GM19351 (cell line): ENCODE measurements around the gene TUBA4B.
"Not testable (repeated sequence)": the region's sequence is repeated elsewhere in the genome, so short reads cannot be mapped to it uniquely, and the experiment has no call there.

Experiments used
- ATAC-seq: cut with Tn5 transposase; IDR thresholded peaks from one replicate; pipeline ENCODE4 v1.9.1; 2021; ENCODE audit warnings: mild to moderate bottlenecking, moderate library complexity; ENCODE audit not compliant: unreplicated experiment

The TUBA4B gene

DNA sequence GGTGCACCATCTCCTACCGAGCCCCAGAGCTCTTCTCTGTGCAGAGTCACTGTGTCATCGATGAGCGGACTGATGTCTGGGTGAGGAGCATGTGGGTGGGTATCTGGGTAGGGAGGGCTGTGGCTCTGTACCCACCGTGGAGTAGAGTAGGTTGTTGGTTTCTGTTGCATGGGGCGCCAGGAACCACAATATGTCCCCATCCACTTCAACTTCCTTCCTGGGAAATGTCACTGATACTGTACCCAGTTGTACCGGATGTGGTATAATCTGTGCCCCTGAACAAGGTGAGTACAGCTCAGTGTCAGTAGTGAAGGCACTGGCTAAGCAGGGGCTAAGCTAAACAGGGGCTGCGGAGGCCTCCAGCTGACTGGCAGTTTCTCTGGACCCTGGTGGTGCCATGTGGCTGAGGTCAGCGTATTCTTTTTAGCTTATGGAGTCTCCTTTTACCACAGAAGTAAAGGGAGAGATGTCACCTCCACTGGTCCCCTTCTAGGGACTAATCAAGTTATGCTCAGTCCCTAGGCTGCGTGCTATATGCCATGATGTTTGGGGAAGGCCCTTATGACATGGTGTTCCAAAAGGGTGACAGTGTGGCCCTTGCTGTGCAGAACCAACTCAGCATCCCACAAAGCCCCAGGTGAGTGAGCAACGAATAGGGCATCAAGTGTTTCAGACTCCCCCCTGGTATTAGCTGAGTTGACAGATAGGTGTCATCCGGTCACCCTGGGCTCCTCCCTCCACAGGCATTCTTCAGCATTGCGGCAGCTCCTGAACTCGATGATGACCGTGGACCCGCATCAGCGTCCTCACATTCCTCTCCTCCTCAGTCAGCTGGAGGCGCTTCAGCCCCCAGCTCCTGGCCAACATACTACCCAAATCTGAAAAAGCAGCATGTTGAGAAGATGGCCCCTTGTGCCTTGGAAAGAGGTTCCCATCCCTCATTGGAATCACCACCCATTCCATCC is 5.1 kb upstream of the TUBA4B start:
- no peak for ATAC-seq

- no peak for ATAC-seq
These were observed 4.2 kb upstream of the TUBA4B start for GRCh38 chr2:219248845-219249202.

- no peak for ATAC-seq
These were observed 3.7 kb upstream of the TUBA4B start for GRCh38 chr2:219249203-219249980.

DNA sequence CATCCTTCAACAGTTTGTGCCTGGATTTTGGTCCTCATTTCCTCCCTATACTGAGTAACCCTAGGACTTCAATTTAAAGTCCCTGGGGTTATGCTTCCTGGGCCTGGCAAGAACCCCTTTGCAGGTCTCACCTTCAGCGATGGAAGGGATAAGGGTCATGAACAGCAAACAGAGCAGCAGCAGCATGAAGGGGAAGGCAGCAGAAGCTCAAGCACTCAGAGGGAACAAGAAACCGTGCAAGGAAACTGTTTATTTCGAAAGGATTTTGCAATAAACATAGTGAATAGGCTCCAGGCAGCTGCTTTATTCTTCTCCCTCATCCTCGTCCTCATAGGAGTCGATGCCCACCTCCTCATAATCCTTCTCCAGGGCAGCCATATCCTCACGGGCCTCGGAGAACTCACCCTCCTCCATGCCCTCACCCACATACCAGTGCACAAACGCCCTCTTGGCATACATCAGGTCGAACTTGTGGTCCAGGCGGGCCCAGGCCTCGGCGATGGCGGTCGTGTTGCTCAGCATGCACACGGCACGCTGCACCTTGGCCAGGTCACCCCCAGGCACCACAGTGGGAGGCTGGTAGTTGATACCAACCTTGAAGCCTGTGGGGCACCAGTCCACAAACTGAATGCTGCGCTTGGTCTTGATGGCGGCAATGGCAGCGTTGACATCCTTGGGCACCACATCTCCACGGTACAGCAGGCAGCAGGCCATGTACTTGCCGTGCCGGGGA is 2.8 kb upstream of the TUBA4B start:
- ATAC-seq: no peak

- ATAC-seq: no peak
These were observed 1.4 kb upstream of the TUBA4B start for GRCh38 chr2:219251656-219252055.

DNA sequence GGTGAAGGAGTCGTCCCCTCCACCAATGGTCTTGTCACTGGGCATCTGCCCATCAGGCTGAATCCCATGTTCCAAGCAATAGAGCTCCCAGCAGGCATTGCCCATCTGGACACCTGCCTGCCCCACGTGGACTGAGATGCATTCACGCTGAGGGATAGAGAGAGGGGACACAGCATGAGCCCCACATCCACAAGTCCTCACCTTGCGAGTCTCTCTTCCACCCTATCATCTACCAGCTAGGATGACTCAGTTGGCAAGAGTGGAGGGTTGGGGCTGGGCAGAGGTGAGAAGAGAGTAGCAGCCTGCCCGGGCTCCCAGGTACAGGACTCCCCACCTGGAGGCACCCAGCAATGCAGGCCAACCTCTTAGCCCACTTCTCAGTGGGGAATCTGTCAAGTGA is 959 bp upstream of the TUBA4B start:
- no peak for ATAC-seq

- ATAC-seq: no peak
These were observed 508 bp upstream of the TUBA4B start for GRCh38 chr2:219252570-219252899.

- ATAC-seq: peak; percentile 56
These were observed 928 bp downstream of the TUBA4B start, which contains the start of gene TUBA4A for GRCh38 chr2:219253753-219254589. TUBA4A (minus strand) TSS chr2:219253918; CDS start chr2:219253858, 60 bp downstream.

DNA sequence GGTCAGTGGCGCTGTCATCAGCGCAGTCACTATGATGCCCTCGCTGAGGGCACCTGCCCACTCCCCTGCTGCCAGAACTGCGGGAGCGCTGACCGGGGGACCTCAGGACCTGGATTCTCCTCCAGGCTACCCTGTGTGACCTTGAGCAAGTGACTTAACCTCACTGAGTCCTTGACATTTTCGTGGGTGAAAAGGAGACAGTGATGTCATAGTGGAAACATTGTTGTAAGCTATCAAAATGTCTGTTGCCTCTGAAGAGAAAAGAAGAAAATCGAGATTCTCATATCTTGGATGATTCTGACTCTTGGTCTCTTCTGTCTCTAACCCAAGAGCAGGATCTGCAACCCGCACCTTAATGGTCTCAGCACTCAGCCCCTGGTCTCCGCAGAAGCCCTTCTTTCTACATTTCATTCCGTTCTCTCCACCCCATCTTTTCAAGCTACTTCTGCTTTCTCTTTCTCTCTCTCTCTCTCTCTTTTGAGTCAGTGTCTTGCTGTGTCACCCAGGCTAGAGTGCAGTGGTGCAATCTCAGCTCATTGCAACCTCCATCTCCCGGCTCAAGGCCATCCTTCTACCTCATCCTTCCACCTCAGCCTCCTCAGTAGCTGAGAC is 1.7 kb downstream of the TUBA4B start:
- peak; percentile 32 for ATAC-seq

DNA sequence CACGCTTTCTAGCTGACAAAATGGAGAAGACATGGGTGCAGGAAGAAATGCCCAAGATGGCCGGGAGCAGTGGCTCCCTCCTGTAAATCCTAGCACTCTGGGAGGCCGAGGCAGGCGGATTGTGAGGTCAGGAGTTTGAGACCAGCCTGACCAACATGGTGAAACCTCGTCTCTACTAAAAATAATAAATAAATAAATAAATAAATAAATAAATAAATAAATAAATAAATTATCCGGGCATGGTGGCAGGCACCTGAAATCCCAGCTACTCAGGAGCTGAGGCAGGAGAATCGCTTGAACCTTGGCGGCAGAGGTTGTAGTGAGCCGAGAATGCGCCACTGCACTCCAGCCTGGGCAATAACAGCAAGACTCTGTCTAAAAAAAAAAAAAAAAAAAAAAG is 5.9 kb downstream of the TUBA4B start:
- not testable (repeated sequence) for ATAC-seq

DNA sequence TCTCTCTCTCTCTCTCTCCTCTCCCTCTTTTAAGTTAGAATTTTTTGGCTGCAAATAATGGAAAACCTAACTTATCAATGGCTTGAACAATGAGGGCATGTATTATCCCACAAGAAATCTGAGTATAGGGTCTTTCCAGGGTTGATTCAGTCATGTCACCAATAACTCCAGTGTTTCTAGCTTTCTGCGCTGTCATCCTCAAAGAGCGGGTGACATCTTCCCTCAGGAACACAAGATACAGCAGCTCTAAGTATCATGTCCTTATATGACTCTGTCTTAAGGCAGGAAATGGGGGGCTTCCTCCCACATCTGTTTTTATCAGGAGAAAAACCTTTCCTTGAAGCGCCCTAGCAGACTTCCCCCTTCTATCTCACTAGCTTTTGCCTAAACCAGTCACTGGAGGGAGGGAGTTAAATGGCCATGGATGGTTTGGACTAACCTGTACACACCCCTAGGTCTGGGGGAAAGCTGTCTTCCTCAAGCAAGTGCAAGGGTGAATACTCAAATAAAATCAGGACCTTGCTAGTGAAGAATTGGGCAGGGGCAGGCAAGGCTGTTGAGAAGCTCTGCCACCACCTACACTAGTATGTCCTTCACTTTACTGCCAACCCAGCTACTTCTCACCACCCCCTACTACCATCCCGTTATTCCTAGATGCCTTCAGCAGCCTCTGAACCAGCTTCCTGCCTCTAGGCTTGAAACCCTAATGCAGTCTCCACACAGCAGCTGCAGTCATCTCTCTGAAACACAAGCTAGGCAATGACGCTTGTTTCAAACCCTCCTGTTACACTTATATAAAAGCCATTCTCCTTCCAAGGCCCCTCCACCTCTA is 8.2 kb downstream of the TUBA4B start:
- ATAC-seq: no peak

DNA sequence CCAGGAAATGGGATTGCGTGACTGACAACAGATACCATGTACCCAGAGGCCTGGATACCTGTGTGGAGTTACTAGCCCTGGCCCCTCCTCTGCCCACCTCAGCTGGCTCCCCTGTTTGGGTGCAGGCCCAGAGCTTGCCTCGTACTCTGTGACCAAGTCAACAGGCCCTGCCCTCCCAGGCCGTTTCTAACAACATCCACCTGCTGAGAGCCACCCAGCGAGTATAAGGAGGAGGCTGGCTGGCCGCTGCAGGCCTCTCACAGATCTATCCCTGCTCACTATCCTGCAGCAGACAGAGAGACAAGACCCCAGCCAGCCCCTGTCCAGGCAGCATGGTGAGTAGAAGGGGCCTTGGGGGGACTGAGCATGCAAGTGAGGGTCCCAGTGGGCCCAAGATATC is 13.2 kb downstream of the TUBA4B start:
- ATAC-seq: no peak

DNA sequence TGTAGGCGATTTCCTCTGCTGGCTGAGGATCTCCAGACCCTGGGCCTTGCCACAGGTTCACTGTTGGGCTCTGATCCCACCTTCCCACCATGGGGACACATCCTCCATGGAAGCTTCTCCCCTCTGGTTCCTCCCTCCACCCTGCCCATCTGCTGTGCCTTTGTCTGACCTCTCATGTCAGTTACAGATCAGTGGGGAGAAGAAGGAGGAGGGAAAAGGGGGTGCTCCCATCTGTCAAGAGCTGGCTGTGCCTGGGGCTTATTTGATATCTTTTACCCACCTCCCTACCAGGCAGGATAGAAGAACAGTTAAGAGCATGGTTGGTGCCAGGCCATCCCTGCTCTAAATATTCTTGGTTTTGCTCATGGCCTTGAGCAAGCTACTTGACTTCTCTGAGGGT is 13.8 kb downstream of the TUBA4B start:
- ATAC-seq: no peak

DNA sequence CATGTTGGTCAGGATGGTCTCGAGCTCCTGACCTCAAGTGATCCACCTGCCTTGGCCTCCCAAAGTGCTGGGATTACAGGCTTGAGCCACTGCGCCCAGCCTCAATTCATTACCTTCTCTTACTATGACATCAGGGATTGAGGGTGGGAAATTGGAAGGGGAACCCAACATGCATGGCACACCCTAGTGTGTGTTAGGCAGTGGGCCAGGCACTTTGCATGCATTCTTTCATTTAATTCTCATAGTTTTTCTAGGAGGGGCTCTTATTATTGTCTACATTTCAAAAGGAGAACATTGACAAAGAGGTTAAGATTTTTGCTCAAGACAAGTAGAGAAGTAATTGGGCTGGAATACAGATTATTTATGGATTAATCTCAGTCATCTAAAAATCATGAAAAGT is 15.3 kb downstream of the TUBA4B start:
- no peak for ATAC-seq

- ATAC-seq: no peak
These were observed 16.5 kb downstream of the TUBA4B start for GRCh38 chr2:219269362-219270054.

DNA sequence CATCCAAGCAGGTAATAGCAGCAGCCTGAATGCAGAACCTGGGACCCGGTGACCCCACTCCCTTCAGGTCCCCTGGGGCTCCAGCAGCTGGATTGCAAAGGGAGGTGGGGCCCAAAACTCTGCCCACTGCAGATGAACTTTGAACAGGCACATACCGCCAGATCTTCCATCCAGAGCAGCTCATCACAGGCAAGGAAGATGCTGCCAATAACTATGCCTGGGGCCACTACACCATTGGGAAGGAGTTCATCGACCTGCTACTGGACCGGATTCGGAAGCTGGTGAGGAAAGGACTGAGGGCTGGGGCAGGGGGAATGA is 17.0 kb downstream of the TUBA4B start:
- ATAC-seq: no peak

DNA sequence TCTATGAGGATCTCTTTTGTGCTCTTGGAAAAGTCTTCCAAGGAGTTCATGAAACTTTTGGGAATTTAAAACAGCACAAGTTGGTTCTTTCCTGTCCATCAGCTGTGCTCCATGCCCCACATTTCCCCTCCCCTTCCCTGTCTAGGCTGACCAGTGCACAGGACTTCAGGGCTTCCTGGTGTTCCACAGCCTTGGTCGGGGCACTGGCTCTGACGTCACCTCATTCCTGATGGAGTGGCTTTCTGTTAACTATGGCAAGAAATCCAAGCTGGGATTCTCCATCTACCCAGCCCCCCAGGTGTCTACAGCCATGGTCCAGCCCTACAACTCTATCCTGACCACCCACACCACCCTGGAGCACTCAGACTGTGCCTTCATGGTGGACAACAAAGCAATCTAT is 18.0 kb downstream of the TUBA4B start:
- no peak for ATAC-seq

- ATAC-seq: no peak
These were observed 19.3 kb downstream of the TUBA4B start for GRCh38 chr2:219272356-219272755.

- ATAC-seq: no peak
These were observed 20.0 kb downstream of the TUBA4B start for GRCh38 chr2:219272995-219273394.
